HG03025 (cell line): ENCODE data around the gene SEMA4D.

Experiments
- ATAC-seq: cut with Tn5 transposase; IDR thresholded peaks from one replicate; pipeline ENCODE4 v1.9.1; 2021; ENCODE audit warnings: mild to moderate bottlenecking, moderate library complexity; ENCODE audit not compliant: unreplicated experiment, low FRiP score

Gene SEMA4D

GRCh38 chr9:89450213-89450612, 47.7 kb downstream of the SEMA4D start:
- no peak for ATAC-seq

GRCh38 chr9:89449261-89449671, 48.6 kb downstream of the SEMA4D start:
- ATAC-seq, result no peak

- no peak for ATAC-seq
Measured at GRCh38 chr9:89448821-89449220, 49.1 kb downstream of the SEMA4D start.

- ATAC-seq, result no peak
Measured at GRCh38 chr9:89448381-89448780, 49.5 kb downstream of the SEMA4D start.

GRCh38 chr9:89447416-89447815, 50.5 kb downstream of the SEMA4D start:
- ATAC-seq, result no peak

GRCh38 chr9:89446961-89447310, 51.0 kb downstream of the SEMA4D start:
- ATAC-seq, result no peak

- no peak for ATAC-seq
Measured at GRCh38 chr9:89446261-89446960, 51.5 kb downstream of the SEMA4D start.

GRCh38 chr9:89445801-89446251, 52.1 kb downstream of the SEMA4D start:
- no peak for ATAC-seq

- no peak for ATAC-seq
Measured at GRCh38 chr9:89444925-89445765, 52.8 kb downstream of the SEMA4D start.

GRCh38 chr9:89444274-89444673, 53.6 kb downstream of the SEMA4D start:
- no peak for ATAC-seq

- no peak for ATAC-seq
Measured at GRCh38 chr9:89442981-89443814, 54.7 kb downstream of the SEMA4D start.

- ATAC-seq, result no peak
Measured at GRCh38 chr9:89442501-89442978, 55.4 kb downstream of the SEMA4D start.

GRCh38 chr9:89441986-89442385, 55.9 kb downstream of the SEMA4D start:
- ATAC-seq, result no peak

GRCh38 chr9:89441655-89441970, 56.3 kb downstream of the SEMA4D start:
- no peak for ATAC-seq

- no peak for ATAC-seq
Measured at GRCh38 chr9:89440951-89441654, 56.8 kb downstream of the SEMA4D start.

GRCh38 chr9:89440548-89440947, 57.4 kb downstream of the SEMA4D start:
- no peak for ATAC-seq

- no peak for ATAC-seq
Measured at GRCh38 chr9:89440046-89440445, 57.9 kb downstream of the SEMA4D start.

- no peak for ATAC-seq
Measured at GRCh38 chr9:89439571-89439970, 58.3 kb downstream of the SEMA4D start.

- no peak for ATAC-seq
Measured at GRCh38 chr9:89438194-89438593, 59.7 kb downstream of the SEMA4D start.

GRCh38 chr9:89437772-89438171, 60.1 kb downstream of the SEMA4D start:
- no peak for ATAC-seq
